B cell (primary cell): ENCODE data around the gene PIM2. TPM values are rescaled to one million over a fixed set of nuclear protein-coding genes. Genes with fewer than 3 reads are reported as not detected.

Source experiments
- ATAC-seq: fragments of 200-7000 bp; cut with Tn5 transposase; one replicate; pipeline ENCODE4 v1.10.0; 2021; ENCODE audit warnings: low read depth, mild to moderate bottlenecking, moderate number of reproducible peaks, moderate library complexity
- CTCF ChIA-PET: fragments of 350-600 bp; sonication (Branson Sonifier 250); formaldehyde crosslinking; loops from one replicate; lab custom pipeline; 2021; ENCODE audit warnings: antibody characterized with exemption, inconsistent platforms; lab: Charles Lee
- POLR2A ChIA-PET: fragments of 350-600 bp; sonication (Branson Sonifier 250); formaldehyde crosslinking; loops from one replicate; lab custom pipeline; 2021; ENCODE audit warnings: antibody characterized with exemption; lab: Charles Lee
- DNase-seq: peaks from one replicate; pipeline ENCODE4 v3.0.0; 2013
- H2AFZ ChIP-seq: 2 replicates; pipeline ENCODE4 v1.6.1; 2012; ENCODE audit warnings: mild to moderate bottlenecking, low read depth, low read length; ENCODE audit not compliant: insufficient read depth, poor library complexity, severe bottlenecking
- H3K27ac ChIP-seq, 2 donors: 1 replicate in 1 of 2; 2 replicates in 1 of 2; pipeline ENCODE4 v1.5.1; 2012 to 2013; ENCODE audit warnings: low read length in 2 of 2, mild to moderate bottlenecking in 2 of 2, moderate library complexity in 1 of 2
- H3K27me3 ChIP-seq, 4 experiments: fragments of 200-600 bp in 1 of 4; sonication (generic) in 1 of 4; replicated peaks in 1 of 4; 1 replicate in 2 of 4; 2 replicates in 2 of 4; pipeline versions ENCODE4 v1.6.1 to v1.7.0; 2013 to 2016; ENCODE audit warnings: low read length in 3 of 4, mild to moderate bottlenecking in 2 of 4, mixed read lengths in 1 of 4, moderate library complexity in 1 of 4; ENCODE audit not compliant: insufficient read depth in 4 of 4, control insufficient read depth in 3 of 4; ENCODE audit errors: control extremely low read depth in 1 of 4
- H3K36me3 ChIP-seq, 2 experiments: replicated peaks in 1 of 2; 1 replicate in 1 of 2; 2 replicates in 1 of 2; pipeline versions ENCODE4 v1.6.1 to v1.7.1; 2013; ENCODE audit warnings: low read length in 1 of 2; ENCODE audit not compliant: insufficient read depth in 2 of 2, control insufficient read depth in 1 of 2; ENCODE audit errors: control extremely low read depth in 1 of 2, extremely low read depth in 1 of 2
- H3K4me1 ChIP-seq, 2 donors: fragments of 200-600 bp in 1 of 2; sonication (generic) in 1 of 2; 1 replicate in 1 of 2; 2 replicates in 1 of 2; pipeline versions ENCODE4 v1.5.1 to v1.6.1; 2013 to 2017; ENCODE audit warnings: low read length in 2 of 2; ENCODE audit not compliant: control insufficient read depth in 2 of 2, insufficient read depth in 2 of 2
- H3K4me2 ChIP-seq: replicated peaks from 2 replicates; pipeline ENCODE3; 2012; ENCODE audit warnings: mild to moderate bottlenecking, low read depth, low read length; ENCODE audit not compliant: poor library complexity, severe bottlenecking
- H3K4me3 ChIP-seq, 5 experiments: fragments of 200-600 bp in 1 of 5; sonication (generic) in 1 of 5; 1 replicate in 3 of 5; 2 replicates in 2 of 5; pipeline versions ENCODE4 v1.5.1 to v1.7.0; 2011 to 2016; ENCODE audit warnings: low read length in 4 of 5, mild to moderate bottlenecking in 4 of 5, low read depth in 2 of 5, control low read depth in 1 of 5, moderate library complexity in 1 of 5; ENCODE audit not compliant: insufficient read depth in 1 of 5; ENCODE audit errors: control extremely low read depth in 1 of 5, extremely low read depth in 1 of 5
- H3K79me2 ChIP-seq: fragments of 200-600 bp; sonication (generic); one replicate; pipeline ENCODE4 v1.6.0; 2016; ENCODE audit warnings: low read length; ENCODE audit not compliant: control insufficient read depth, insufficient read depth
- H3K9ac ChIP-seq: fragments of 200-600 bp; sonication (generic); 2 replicates; pipeline ENCODE4 v1.6.1; 2017; ENCODE audit warnings: mild to moderate bottlenecking, low read length, moderate library complexity
- H3K9me3 ChIP-seq, 3 donors: one replicate each; pipeline versions ENCODE4 v1.6.1 to v1.7.1; 2013; ENCODE audit warnings: low read length in 2 of 3; ENCODE audit not compliant: control insufficient read depth in 2 of 3, insufficient read depth in 1 of 3; ENCODE audit errors: control extremely low read depth in 1 of 3
- H4K20me1 ChIP-seq: 2 replicates; pipeline ENCODE4 v1.6.0; 2012; ENCODE audit warnings: mild to moderate bottlenecking, low read length; ENCODE audit not compliant: insufficient read depth, control insufficient read depth, poor library complexity, severe bottlenecking
- H3K27ac Mint-ChIP-seq: one replicate; pipeline ENCODE4 v1.8.0; 2021; ENCODE audit warnings: mixed read lengths
- H3K27me3 Mint-ChIP-seq: one replicate; pipeline ENCODE4 v1.8.0; 2021; ENCODE audit warnings: mixed read lengths
- H3K4me1 Mint-ChIP-seq: one replicate; pipeline ENCODE4 v1.8.0; 2021; ENCODE audit warnings: mixed read lengths
- H3K4me3 Mint-ChIP-seq: one replicate; pipeline ENCODE4 v1.8.0; 2021; ENCODE audit warnings: mixed read lengths
- H3K9me3 Mint-ChIP-seq: one replicate; pipeline ENCODE4 v1.8.0; 2022; ENCODE audit warnings: mixed read lengths; ENCODE audit not compliant: insufficient read depth
- EZH2 ChIP-seq: IDR thresholded peaks from 2 replicates; pipeline ENCODE4 v1.6.1; 2012; ENCODE audit warnings: borderline replicate concordance, low read depth, mild to moderate bottlenecking, moderate library complexity, low read length; ENCODE audit not compliant: insufficient read depth, poor library complexity, severe bottlenecking
- WGBS: methylation state at CpG from one replicate; pipeline ENCODE4 v1.1.5; 2013; ENCODE audit warnings: missing lambda C conversion rate; ENCODE audit not compliant: insufficient coverage; 5-methylcytosine and 5-hydroxymethylcytosine counted together
- intact Hi-C: fragments of 100-400 bp; cut with micrococcal nuclease; formaldehyde crosslinking; loops from one replicate; pipeline ENCODE4 v1.10.0; 2022
- polyA plus RNA-seq: library from polyadenylated mRNA; depleted of rRNA; stranded (reverse); fragments of >200 nt; gene quantifications from 2 replicates; pipeline ENCODE4 v1.2.3, GENCODE V29; 2012
- total RNA-seq, 2 donors: library from RNA; stranded (reverse); fragments of 120-200 nt in 1 of 2; gene quantifications; 1 replicate in 1 of 2; 2 replicates in 1 of 2; pipeline versions ENCODE4 v1.2.3 to v1.2.4, GENCODE V29; 2013 to 2022
- TF ChIP-seq, protein P1 (sequence below): fragments of 200-600 bp; IDR thresholded peaks from one replicate; pipeline ENCODE4 v1.8.0; 2022; ENCODE audit warnings: antibody characterized with exemption, mild to moderate bottlenecking

Gene PIM2
- total and polyA plus RNA-seq, 2 donors (not counting 1 experiment from before 2014, with no cell fraction given) = 276 to 315 TPM

DNA sequence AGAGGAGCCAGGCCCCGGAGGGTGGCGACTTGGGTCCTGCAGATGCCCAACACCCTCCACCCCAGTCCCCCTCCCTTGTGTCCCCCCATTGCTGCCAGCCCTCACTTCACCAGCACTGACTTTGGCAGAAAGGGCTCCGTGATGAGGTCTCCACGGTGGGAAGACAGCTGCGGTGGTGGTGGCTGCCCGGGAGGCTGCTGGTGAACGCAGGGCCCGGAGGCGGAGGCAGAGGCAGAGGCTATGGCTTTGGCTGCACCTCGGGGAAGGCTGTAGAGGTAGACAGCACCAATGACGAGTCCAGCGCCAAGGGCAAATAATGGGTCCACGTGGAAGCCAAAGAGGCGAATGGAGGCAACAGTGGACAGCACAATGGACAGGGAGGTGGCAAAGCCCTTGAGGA is 14.2 kb downstream of the PIM2 start:
- Histone ChIP-seq H3K27ac (no peak overlapping the region), H3K4me2 (no peak overlapping the region), H3K4me1 (peaks cover 0 to 2% of the 10 kb centered on the region in 2 donors), H3K4me3 (no peak overlapping the region), H4K20me1 (peaks cover 8% of the 10 kb centered on the region), H3K27me3 (no peaks in the 10 kb centered on the region), H3K79me2 (peaks cover 10% of the 10 kb centered on the region), H2AFZ (no peak overlapping the region), H3K36me3 (peaks cover 2 to 24% of the 10 kb centered on the region in 2 experiments), H3K9me3 (no peaks in the 10 kb centered on the region), H3K9ac (no peak overlapping the region)
- Mint-ChIP-seq H3K27ac (no peak overlapping the region), H3K4me1 (peaks cover 2% of the 10 kb centered on the region), H3K4me3 (no peak overlapping the region), H3K27me3 (no peaks in the 10 kb centered on the region), H3K9me3 (no peaks in the 10 kb centered on the region)
- POLR2A ChIA-PET = no interaction called here
- intact Hi-C loops = no loop called here
- WGBS = 95% methylated on average over 12 of the region's 14 CpGs
- ATAC-seq (no peak), DNase-seq (peak; percentile 13)
- TF ChIP-seq, protein P1, sequence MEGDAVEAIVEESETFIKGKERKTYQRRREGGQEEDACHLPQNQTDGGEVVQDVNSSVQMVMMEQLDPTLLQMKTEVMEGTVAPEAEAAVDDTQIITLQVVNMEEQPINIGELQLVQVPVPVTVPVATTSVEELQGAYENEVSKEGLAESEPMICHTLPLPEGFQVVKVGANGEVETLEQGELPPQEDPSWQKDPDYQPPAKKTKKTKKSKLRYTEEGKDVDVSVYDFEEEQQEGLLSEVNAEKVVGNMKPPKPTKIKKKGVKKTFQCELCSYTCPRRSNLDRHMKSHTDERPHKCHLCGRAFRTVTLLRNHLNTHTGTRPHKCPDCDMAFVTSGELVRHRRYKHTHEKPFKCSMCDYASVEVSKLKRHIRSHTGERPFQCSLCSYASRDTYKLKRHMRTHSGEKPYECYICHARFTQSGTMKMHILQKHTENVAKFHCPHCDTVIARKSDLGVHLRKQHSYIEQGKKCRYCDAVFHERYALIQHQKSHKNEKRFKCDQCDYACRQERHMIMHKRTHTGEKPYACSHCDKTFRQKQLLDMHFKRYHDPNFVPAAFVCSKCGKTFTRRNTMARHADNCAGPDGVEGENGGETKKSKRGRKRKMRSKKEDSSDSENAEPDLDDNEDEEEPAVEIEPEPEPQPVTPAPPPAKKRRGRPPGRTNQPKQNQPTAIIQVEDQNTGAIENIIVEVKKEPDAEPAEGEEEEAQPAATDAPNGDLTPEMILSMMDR = no peak
- no peak for TF ChIP-seq EZH2
- CTCF ChIA-PET = no interaction called here

GRCh38 chrX:48904180-48904579 is 14.6 kb downstream of the PIM2 start:
- no peak for ATAC-seq
- peaks cover 3 to 5% of the 10 kb centered on the region in 2 donors for H3K4me1 ChIP-seq
- DNase-seq = peak; percentile 9
- no peak overlapping the region for H3K4me3 Mint-ChIP-seq
- no peak overlapping the region for H2AFZ ChIP-seq
- TF ChIP-seq EZH2 = no peak
- TF ChIP-seq, protein P1 = no peak
- POLR2A ChIA-PET = no interaction called here
- peaks cover 8% of the 10 kb centered on the region for H4K20me1 ChIP-seq
- H3K27ac ChIP-seq = no peak overlapping the region
- H3K36me3 ChIP-seq = peaks cover 2 to 24% of the 10 kb centered on the region in 2 experiments
- WGBS = no CpG with 5 or more reads among the region's 8 CpGs
- no peaks in the 10 kb centered on the region for H3K9me3 Mint-ChIP-seq
- no peaks in the 10 kb centered on the region for H3K27me3 ChIP-seq
- H3K4me1 Mint-ChIP-seq = peaks cover 2% of the 10 kb centered on the region
- CTCF ChIA-PET = no interaction called here
- H3K79me2 ChIP-seq = peaks cover 10% of the 10 kb centered on the region
- H3K9me3 ChIP-seq = no peaks in the 10 kb centered on the region
- no peak overlapping the region for H3K4me2 ChIP-seq
- H3K9ac ChIP-seq = no peak overlapping the region
- H3K27ac Mint-ChIP-seq = no peak overlapping the region
- no peak overlapping the region for H3K4me3 ChIP-seq
- intact Hi-C loops = no loop called here
- no peaks in the 10 kb centered on the region for H3K27me3 Mint-ChIP-seq
